ENCODE data around the gene HIC1.

Gene HIC1

DNA sequence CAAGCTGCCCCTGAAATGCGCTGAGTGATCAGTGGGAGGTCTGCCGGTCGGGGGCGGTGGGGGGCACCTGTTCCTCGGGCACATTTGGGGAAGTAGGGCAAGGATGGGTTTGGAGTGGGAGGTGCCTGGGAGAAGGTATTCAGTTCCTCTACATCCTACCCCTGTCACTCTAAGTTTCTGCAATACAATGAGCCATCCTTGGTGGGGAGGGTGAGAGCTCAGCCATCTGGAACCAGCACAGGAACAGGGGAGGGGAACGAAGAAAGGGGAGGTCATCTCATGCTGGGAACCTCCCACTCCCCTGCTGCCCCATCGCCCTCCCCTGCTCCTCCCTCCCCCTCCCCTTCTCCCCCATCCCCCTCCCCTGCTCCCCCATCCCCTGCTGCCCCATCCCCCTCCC lies 20.7 kb upstream of the HIC1 start:
- TF ChIP-seq, protein P1, sequence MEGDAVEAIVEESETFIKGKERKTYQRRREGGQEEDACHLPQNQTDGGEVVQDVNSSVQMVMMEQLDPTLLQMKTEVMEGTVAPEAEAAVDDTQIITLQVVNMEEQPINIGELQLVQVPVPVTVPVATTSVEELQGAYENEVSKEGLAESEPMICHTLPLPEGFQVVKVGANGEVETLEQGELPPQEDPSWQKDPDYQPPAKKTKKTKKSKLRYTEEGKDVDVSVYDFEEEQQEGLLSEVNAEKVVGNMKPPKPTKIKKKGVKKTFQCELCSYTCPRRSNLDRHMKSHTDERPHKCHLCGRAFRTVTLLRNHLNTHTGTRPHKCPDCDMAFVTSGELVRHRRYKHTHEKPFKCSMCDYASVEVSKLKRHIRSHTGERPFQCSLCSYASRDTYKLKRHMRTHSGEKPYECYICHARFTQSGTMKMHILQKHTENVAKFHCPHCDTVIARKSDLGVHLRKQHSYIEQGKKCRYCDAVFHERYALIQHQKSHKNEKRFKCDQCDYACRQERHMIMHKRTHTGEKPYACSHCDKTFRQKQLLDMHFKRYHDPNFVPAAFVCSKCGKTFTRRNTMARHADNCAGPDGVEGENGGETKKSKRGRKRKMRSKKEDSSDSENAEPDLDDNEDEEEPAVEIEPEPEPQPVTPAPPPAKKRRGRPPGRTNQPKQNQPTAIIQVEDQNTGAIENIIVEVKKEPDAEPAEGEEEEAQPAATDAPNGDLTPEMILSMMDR (conservative IDR thresholded peaks at IDR 0.05; ENCODE audit: low read length) = no peak
- peak; percentile 79 for DNase-seq (ENCODE audit: low read depth)
- no peak overlapping the region for H3K4me3 ChIP-seq (ENCODE audit: low read length)

DNA sequence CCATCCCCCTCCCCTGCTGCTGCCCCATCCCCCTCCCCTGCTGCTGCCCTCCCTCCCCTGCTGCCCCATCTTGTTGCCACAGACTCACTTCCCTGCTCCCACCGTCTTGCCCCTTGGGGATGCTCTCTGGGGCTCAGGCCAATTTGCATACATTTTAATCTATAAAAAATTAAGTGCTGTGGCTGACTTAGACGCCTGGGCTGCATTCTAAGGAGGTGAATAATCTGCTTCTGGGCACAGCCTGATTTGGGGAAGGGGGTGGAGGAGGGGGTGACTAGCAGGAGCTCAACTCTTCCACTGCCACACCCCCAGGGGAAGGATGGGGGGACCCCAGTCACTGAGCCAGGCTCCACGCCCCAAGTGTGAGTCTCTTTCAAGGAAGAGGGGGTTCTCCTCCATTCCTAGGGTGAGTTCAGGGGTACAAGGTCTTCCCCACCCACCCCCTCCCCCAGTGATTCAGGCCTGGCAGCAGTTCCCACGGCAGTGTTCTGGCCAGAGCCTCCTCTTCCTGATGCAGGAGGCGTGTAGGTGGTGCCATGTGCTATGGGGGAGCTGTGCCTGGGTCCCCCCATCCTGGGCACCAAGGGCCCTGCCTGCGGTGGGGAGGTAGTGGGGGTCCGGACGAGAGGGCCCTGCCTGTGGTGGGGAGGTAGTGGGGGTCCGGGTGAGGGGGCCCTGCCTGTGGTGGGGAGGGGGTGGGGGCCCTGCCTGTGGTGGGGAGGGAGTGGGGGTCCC lies 19.9 kb upstream of the HIC1 start:
- peak overlapping the region; percentile 20; the same call in 1 of the 2 replicates for H3K4me3 ChIP-seq (ENCODE audit: low read length)
- DNase-seq (ENCODE audit: low read depth) = peak; percentile 93
- TF ChIP-seq, protein P1 (conservative IDR thresholded peaks at IDR 0.05; ENCODE audit: low read length) = no peak

DNA sequence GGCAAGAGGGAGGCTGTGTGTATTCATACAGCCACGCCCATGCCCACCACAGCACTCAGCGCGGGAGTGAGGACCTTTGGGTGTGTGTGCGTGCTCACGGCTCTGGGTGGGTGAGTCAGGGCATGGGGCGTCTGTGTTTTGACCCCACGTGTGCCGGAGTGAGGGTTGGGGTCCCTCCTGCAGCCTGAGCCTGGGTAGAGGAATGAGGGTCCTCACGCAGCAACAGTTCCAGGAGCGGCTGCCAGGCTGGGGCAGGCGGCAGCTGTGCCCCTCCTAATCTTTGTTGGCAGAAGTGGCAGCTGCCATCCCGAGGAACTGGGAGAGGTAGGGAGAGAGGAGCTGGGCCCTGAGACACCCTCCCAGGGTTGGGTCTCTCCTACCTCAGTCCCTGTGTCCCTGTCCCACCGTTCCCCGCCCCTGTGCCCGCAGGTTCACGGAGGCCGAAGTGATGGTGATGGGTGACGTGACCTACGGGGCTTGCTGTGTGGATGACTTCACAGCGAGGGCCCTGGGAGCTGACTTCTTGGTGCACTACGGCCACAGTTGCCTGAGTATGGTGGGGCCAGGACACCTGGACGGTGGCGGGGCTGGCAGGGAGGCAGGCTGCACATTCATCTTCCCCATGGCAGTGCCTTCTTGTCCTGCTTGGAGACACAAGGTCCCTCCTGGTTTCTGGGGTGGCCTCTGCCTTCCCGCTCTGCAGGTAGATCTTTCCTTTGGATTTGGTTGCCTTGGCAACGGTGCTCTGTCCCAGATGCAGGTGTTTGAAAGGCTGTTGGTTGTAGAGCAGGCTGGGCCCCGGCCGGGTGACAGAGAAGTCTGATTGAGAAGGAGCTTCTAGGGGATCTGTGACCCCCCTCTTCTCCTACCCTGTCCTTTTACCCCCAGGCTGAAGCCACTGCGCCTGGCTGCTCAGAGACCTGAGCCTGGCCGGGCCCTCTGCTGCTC lies 19.1 kb upstream of the HIC1 start:
- no peak for DNase-seq (ENCODE audit: low read depth)
- TF ChIP-seq, protein P1 (conservative IDR thresholded peaks at IDR 0.05; ENCODE audit: low read length) = no peak
- H3K4me3 ChIP-seq (ENCODE audit: low read length) = no peak overlapping the region

DNA sequence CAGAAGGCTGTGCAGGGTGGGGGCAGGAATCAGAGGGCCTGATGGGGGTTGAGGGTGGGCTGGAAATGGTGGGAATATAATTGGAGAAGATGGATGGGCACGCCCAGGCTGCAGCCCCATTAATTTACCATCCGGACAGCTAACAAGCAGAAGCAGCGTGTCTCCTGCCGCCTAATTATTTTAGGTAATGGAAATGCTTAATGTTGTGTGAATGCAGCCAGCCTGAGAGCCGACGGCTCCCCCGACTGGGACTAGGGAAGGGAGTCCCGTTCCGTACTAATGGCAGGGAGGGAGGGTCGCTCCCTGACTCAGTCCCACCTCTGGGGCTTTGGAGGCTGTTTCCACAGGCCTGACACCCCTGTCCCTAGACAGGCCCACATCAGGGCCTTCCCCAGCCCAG lies 17.7 kb upstream of the HIC1 start:
- no peak for DNase-seq (ENCODE audit: low read depth)
- H3K4me3 ChIP-seq (ENCODE audit: low read length) = no peak overlapping the region
- TF ChIP-seq, protein P1 (conservative IDR thresholded peaks at IDR 0.05; ENCODE audit: low read length) = no peak

DNA sequence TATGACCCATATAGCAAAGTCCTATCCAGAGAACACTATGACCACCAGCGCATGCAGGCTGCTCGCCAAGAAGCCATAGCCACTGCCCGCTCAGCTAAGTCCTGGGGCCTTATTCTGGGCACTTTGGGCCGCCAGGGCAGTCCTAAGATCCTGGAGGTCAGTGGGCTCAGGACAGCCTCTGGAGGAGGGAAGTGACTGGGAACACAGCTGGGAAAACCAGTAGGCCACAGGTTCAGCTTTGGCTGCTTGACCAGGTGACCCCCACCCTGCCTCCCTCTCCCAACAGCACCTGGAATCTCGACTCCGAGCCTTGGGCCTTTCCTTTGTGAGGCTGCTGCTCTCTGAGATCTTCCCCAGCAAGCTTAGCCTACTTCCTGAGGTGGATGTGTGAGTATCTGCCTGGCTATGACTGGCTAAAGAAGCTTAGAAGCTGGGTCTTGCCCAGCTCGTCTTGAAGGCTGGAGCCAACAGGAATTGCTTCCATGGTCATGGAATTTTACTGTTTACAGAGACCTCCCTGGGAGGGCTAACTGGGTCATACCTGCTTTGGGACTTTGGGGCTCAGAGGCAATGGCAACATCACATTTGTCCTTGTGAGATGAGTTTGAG lies 14.6 kb upstream of the HIC1 start:
- TF ChIP-seq, protein P1 (conservative IDR thresholded peaks at IDR 0.05; ENCODE audit: low read length) = no peak
- H3K4me3 ChIP-seq (ENCODE audit: low read length) = no peak overlapping the region
- no peak for DNase-seq (ENCODE audit: low read depth)

DNA sequence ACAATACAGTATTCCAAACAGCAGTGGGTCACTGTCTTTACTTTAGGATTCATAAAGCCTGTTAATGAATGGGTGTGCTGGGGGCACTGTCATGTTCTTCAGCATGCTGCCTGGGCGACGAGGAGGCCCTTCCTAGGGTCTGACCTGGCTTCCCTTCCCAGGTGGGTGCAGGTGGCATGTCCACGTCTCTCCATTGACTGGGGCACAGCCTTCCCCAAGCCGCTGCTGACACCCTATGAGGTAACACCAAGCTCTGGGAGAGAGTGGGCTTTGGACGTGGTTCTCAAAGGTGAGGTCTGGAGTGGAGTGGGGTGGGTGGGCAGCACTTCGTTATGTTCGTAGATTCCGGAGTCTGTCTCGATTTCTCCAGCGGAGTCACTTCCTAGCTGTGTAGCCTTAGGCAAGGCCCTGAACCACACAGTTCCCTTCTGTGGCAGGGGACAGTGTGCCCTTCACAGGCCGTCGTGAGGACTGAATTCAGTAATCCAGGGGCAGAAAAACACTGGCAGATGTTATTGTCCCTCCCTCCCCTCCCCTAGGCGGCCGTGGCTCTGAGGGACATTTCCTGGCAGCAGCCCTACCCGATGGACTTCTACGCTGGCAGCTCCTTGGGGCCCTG lies 13.9 kb upstream of the HIC1 start:
- peak overlapping the region; percentile 91 for H3K4me3 ChIP-seq (ENCODE audit: low read length)
- TF ChIP-seq, protein P1 (conservative IDR thresholded peaks at IDR 0.05; ENCODE audit: low read length) = no peak
- DNase-seq (ENCODE audit: low read depth) = no peak
